ENCODE measurements around the gene AMN.

Gene AMN

GRCh38 chr14:102945346-102946130 is 23.1 kb downstream of the AMN start:
- no peak for FAIRE-seq

- FAIRE-seq = no peak
Measured at GRCh38 chr14:102947321-102948103, 25.0 kb downstream of the AMN start.

GRCh38 chr14:102948698-102949061 is 26.2 kb downstream of the AMN start:
- FAIRE-seq = no peak

- FAIRE-seq = no peak
Measured at GRCh38 chr14:102949062-102949800, 26.8 kb downstream of the AMN start.

- FAIRE-seq = no peak
Measured at GRCh38 chr14:102949801-102950451, 27.5 kb downstream of the AMN start.

GRCh38 chr14:102951034-102951433 is 28.6 kb downstream of the AMN start:
- FAIRE-seq = no peak

GRCh38 chr14:102951799-102952198 is 29.3 kb downstream of the AMN start:
- no peak for FAIRE-seq

GRCh38 chr14:102952276-102952675 is 29.8 kb downstream of the AMN start:
- no peak for FAIRE-seq

GRCh38 chr14:102953100-102953499 is 30.6 kb downstream of the AMN start:
- FAIRE-seq = no peak

- FAIRE-seq = no peak
Measured at GRCh38 chr14:102954081-102954789, 31.8 kb downstream of the AMN start.

GRCh38 chr14:102955636-102956408 is 33.4 kb downstream of the AMN start:
- FAIRE-seq = no peak

GRCh38 chr14:102957222-102957621 is 34.8 kb downstream of the AMN start:
- no peak for FAIRE-seq

- no peak for FAIRE-seq
Measured at GRCh38 chr14:102958461-102958860, 36.0 kb downstream of the AMN start.

GRCh38 chr14:102962111-102962627 is 39.7 kb downstream of the AMN start:
- FAIRE-seq = no peak

- FAIRE-seq = no peak
Measured at GRCh38 chr14:102964152-102964730, 41.8 kb downstream of the AMN start.

- FAIRE-seq = no peak
Measured at GRCh38 chr14:102965282-102965681, 42.8 kb downstream of the AMN start.

GRCh38 chr14:102965971-102966655 is 43.6 kb downstream of the AMN start:
- no peak for FAIRE-seq

- FAIRE-seq = no peak
Measured at GRCh38 chr14:102966681-102967505, 44.4 kb downstream of the AMN start.

- no peak for FAIRE-seq
Measured at GRCh38 chr14:102967506-102967795, 45.0 kb downstream of the AMN start.

- FAIRE-seq = no peak
Measured at GRCh38 chr14:102968306-102968705, 45.8 kb downstream of the AMN start.

Data from G401.6 (cell line).